Neural cell (in vitro differentiated cells): ENCODE results near the gene PRDX6. TPM values are rescaled to one million over a fixed set of nuclear protein-coding genes. Genes with fewer than 3 reads are reported as not detected.

Experiments
- H2AFZ ChIP-seq: fragments of 200-600, 300-800 bp; sonication (generic), shearing (Covaris generic); 2 replicates; pipeline ENCODE4 v1.6.0; 2014; ENCODE audit warnings: low read depth, mild to moderate bottlenecking, antibody characterized with exemption, low read length, moderate library complexity
- H3F3A ChIP-seq: fragments of 200-600 bp; shearing (Covaris generic); 2 replicates; pipeline ENCODE4 v1.6.1; 2016; ENCODE audit warnings: mild to moderate bottlenecking, moderate library complexity, mixed read lengths, antibody characterized with exemption, low read length; ENCODE audit not compliant: insufficient read depth, poor library complexity, severe bottlenecking
- H3K27ac ChIP-seq: fragments of 200-600, 300-800 bp; sonication (generic), shearing (Covaris generic); 2 replicates; pipeline ENCODE4 v1.5.1; 2014; ENCODE audit warnings: mild to moderate bottlenecking, low read length, moderate library complexity
- H3K27me3 ChIP-seq: fragments of 300-800, 200-600 bp; sonication (generic), shearing (Covaris generic); 2 replicates; pipeline ENCODE4 v1.6.0; 2014; ENCODE audit warnings: mild to moderate bottlenecking, low read depth, low read length, moderate library complexity; ENCODE audit not compliant: insufficient read depth
- H3K36me3 ChIP-seq: fragments of 300-800, 200-600 bp; sonication (generic), shearing (Covaris generic); 2 replicates; pipeline ENCODE4 v1.5.1; 2014; ENCODE audit warnings: mild to moderate bottlenecking, antibody characterized with exemption, low read length, moderate library complexity; ENCODE audit not compliant: insufficient read depth
- H3K4me2 ChIP-seq: fragments of 300-800, 200-600 bp; sonication (generic), shearing (Covaris generic); 2 replicates; pipeline ENCODE4 v1.6.0; 2014; ENCODE audit warnings: mild to moderate bottlenecking, low read length
- H3K4me3 ChIP-seq: fragments of 300-800, 200-600 bp; sonication (generic), shearing (Covaris generic); 2 replicates; pipeline ENCODE4 v1.5.1; 2014; ENCODE audit warnings: mild to moderate bottlenecking, low read length, moderate library complexity
- H3K79me2 ChIP-seq: fragments of 200-600 bp; shearing (Covaris generic); replicated peaks from 2 replicates; pipeline ENCODE4 v1.6.0; 2014; ENCODE audit warnings: mild to moderate bottlenecking, low read length, moderate library complexity; ENCODE audit not compliant: insufficient read depth
- H3K9ac ChIP-seq: fragments of 300-800, 200-600 bp; sonication (generic), shearing (Covaris generic); 2 replicates; pipeline ENCODE4 v1.6.1; 2016; ENCODE audit warnings: mild to moderate bottlenecking, low read length, mixed read lengths
- H3K9me2 ChIP-seq: fragments of 200-600 bp; shearing (Covaris generic); 2 replicates; pipeline ENCODE4 v1.6.1; 2016; ENCODE audit warnings: mild to moderate bottlenecking, low read length, mixed read lengths; ENCODE audit not compliant: insufficient read depth
- H3K9me3 ChIP-seq: fragments of 200-600, 300-800 bp; sonication (generic), shearing (Covaris generic); 2 replicates; pipeline ENCODE4 v1.6.1; 2016; ENCODE audit warnings: mild to moderate bottlenecking, mixed run types, low read length, moderate library complexity, mixed read lengths
- H4K20me1 ChIP-seq: fragments of 200-600 bp; shearing (Covaris generic); 2 replicates; pipeline ENCODE4 v1.6.1; 2016; ENCODE audit warnings: mild to moderate bottlenecking, mixed run types; ENCODE audit not compliant: insufficient read depth
- CTCF ChIP-seq: fragments of 450-650 bp; IDR thresholded peaks from 2 replicates; pipeline ENCODE4 v1.5.1; 2014; ENCODE audit warnings: antibody characterized with exemption, mild to moderate bottlenecking, moderate library complexity; ENCODE audit not compliant: poor library complexity, severe bottlenecking
- EP300 ChIP-seq: fragments of 450-650 bp; conservative IDR thresholded peaks from 2 replicates; pipeline ENCODE4 v1.6.1; 2014; ENCODE audit warnings: antibody characterized with exemption, mild to moderate bottlenecking, moderate library complexity; ENCODE audit not compliant: poor library complexity, severe bottlenecking
- EZH2 ChIP-seq: fragments of 200-600, 300-800 bp; shearing (Covaris generic), sonication (generic); IDR thresholded peaks from 2 replicates; pipeline ENCODE4 v1.6.1; 2014; ENCODE audit warnings: antibody characterized with exemption, low read length, borderline replicate concordance, mild to moderate bottlenecking; ENCODE audit not compliant: insufficient read depth, poor library complexity, severe bottlenecking
- MXI1 ChIP-seq: fragments of 450-650 bp; conservative IDR thresholded peaks from 2 replicates; pipeline ENCODE4 v1.6.1; 2014; ENCODE audit warnings: antibody characterized with exemption, mild to moderate bottlenecking; ENCODE audit not compliant: poor library complexity, severe bottlenecking
- POLR2AphosphoS5 ChIP-seq: IDR thresholded peaks from 2 replicates; pipeline ENCODE4 v1.6.1; 2012
- RAD21 ChIP-seq: fragments of 450-650 bp; conservative IDR thresholded peaks from 2 replicates; pipeline ENCODE4 v1.6.1; 2014; ENCODE audit warnings: antibody characterized with exemption, mild to moderate bottlenecking, moderate library complexity
- SMC3 ChIP-seq: fragments of 450-650 bp; conservative IDR thresholded peaks from 2 replicates; pipeline ENCODE4 v1.6.1; 2014; ENCODE audit warnings: antibody characterized with exemption, mild to moderate bottlenecking, moderate library complexity; ENCODE audit not compliant: poor library complexity
- TAF1 ChIP-seq: IDR thresholded peaks from 2 replicates; pipeline ENCODE4 v1.6.1; 2012; ENCODE audit warnings: low read depth
- polyA plus RNA-seq: library from polyadenylated mRNA; depleted of rRNA; stranded (reverse); fragments of >200 nt; gene quantifications from 2 replicates; pipeline ENCODE4 v1.2.3, GENCODE V29; 2014
- TF ChIP-seq, protein P1 (sequence below): IDR thresholded peaks from 2 replicates; pipeline ENCODE4 v1.6.1; 2012; ENCODE audit warnings: borderline replicate concordance

The PRDX6 gene
- polyA plus RNA-seq, 1 donor from 2014 or later: 118 TPM

- TF ChIP-seq TAF1: no peak
- TF ChIP-seq MXI1: no peak
- no peak for TF ChIP-seq RAD21
- TF ChIP-seq CTCF: no peak
- no peak for TF ChIP-seq EP300
- TF ChIP-seq EZH2: no peak
- TF ChIP-seq, protein P1, sequence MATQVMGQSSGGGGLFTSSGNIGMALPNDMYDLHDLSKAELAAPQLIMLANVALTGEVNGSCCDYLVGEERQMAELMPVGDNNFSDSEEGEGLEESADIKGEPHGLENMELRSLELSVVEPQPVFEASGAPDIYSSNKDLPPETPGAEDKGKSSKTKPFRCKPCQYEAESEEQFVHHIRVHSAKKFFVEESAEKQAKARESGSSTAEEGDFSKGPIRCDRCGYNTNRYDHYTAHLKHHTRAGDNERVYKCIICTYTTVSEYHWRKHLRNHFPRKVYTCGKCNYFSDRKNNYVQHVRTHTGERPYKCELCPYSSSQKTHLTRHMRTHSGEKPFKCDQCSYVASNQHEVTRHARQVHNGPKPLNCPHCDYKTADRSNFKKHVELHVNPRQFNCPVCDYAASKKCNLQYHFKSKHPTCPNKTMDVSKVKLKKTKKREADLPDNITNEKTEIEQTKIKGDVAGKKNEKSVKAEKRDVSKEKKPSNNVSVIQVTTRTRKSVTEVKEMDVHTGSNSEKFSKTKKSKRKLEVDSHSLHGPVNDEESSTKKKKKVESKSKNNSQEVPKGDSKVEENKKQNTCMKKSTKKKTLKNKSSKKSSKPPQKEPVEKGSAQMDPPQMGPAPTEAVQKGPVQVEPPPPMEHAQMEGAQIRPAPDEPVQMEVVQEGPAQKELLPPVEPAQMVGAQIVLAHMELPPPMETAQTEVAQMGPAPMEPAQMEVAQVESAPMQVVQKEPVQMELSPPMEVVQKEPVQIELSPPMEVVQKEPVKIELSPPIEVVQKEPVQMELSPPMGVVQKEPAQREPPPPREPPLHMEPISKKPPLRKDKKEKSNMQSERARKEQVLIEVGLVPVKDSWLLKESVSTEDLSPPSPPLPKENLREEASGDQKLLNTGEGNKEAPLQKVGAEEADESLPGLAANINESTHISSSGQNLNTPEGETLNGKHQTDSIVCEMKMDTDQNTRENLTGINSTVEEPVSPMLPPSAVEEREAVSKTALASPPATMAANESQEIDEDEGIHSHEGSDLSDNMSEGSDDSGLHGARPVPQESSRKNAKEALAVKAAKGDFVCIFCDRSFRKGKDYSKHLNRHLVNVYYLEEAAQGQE: no peak
- TF ChIP-seq POLR2AphosphoS5: no peak
- TF ChIP-seq SMC3: no peak
- H3F3A ChIP-seq: no peaks in the 10 kb centered on the region
- no peaks in the 10 kb centered on the region for H3K36me3 ChIP-seq
- H4K20me1 ChIP-seq: no peaks in the 10 kb centered on the region
- H3K9ac ChIP-seq: no peak overlapping the region
- no peak overlapping the region for H2AFZ ChIP-seq
- no peaks in the 10 kb centered on the region for H3K9me3 ChIP-seq
- H3K27me3 ChIP-seq: no peaks in the 10 kb centered on the region
- no peak overlapping the region for H3K4me2 ChIP-seq
- no peaks in the 10 kb centered on the region for H3K79me2 ChIP-seq
- H3K4me3 ChIP-seq: no peak overlapping the region
- no peak overlapping the region for H3K27ac ChIP-seq
- H3K9me2 ChIP-seq: no peaks in the 10 kb centered on the region
These were observed 30.2 kb downstream of the PRDX6 start for GRCh38 chr1:173507205-173507846.

- H3K27me3 ChIP-seq: no peaks in the 10 kb centered on the region
- TF ChIP-seq EP300: no peak
- no peak for TF ChIP-seq SMC3
- TF ChIP-seq CTCF: no peak
- no peak for TF ChIP-seq MXI1
- TF ChIP-seq TAF1: no peak
- TF ChIP-seq, protein P1: no peak
- TF ChIP-seq POLR2AphosphoS5: no peak
- no peak for TF ChIP-seq RAD21
- TF ChIP-seq EZH2: no peak
- H2AFZ ChIP-seq: no peak overlapping the region
- no peaks in the 10 kb centered on the region for H3K36me3 ChIP-seq
- no peaks in the 10 kb centered on the region for H3K9me3 ChIP-seq
- no peaks in the 10 kb centered on the region for H4K20me1 ChIP-seq
- no peak overlapping the region for H3K9ac ChIP-seq
- H3K9me2 ChIP-seq: no peaks in the 10 kb centered on the region
- no peak overlapping the region for H3K4me3 ChIP-seq
- H3K27ac ChIP-seq: no peak overlapping the region
- no peaks in the 10 kb centered on the region for H3F3A ChIP-seq
- no peak overlapping the region for H3K4me2 ChIP-seq
- H3K79me2 ChIP-seq: no peaks in the 10 kb centered on the region
These were observed 30.7 kb downstream of the PRDX6 start for GRCh38 chr1:173507847-173508209.
